Measurements from ENCODE around the gene KCNRG. TPM values are rescaled to one million over a fixed set of nuclear protein-coding genes. Genes with fewer than 3 reads are reported as not detected.

The KCNRG gene
- total and polyA plus RNA-seq, 2 donors (not counting 1 experiment from before 2014, with no cell fraction given), result 0.86 to 3.4 TPM

DNA sequence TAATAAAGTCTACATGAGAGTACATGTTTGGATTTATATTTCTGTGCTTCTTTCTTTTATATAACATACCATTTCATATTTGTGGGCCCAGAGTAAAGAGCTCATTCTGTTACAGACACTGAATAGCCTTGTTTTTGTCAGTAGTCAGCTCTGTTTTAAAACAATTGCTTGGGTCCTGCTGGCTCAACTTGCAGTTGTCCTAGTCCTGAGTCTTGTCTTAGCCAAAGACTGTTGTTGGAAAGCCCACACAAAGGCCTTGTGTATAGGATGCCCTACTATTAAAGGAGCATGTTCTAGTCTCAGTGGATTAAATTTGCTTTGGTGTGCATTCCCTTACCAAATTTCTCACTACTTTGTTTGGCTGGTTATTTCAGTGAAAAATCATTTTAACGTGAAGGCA is 3.8 kb upstream of the KCNRG start:
- Histone ChIP-seq H3K79me2 (ENCODE audit: control insufficient read depth, insufficient read depth, low read length) (peaks cover 35% of the 10 kb centered on the region), H3K4me3 (ENCODE audit: control extremely low read depth in 1 of 5, extremely low read depth in 1 of 5, insufficient read depth in 1 of 5, low read depth in 2 of 5, low read length in 4 of 5) (no peak overlapping the region), H2AFZ (ENCODE audit: insufficient read depth, low read depth, low read length, poor library complexity, severe bottlenecking) (no peak overlapping the region), H3K27ac (ENCODE audit: low read length in 2 of 2) (no peak overlapping the region), H3K4me1 (ENCODE audit: control insufficient read depth in 2 of 2, insufficient read depth in 2 of 2, low read length in 2 of 2) (no peaks in the 10 kb centered on the region), H3K4me2 (replicated peaks; ENCODE audit: low read depth, low read length, poor library complexity, severe bottlenecking) (no peak overlapping the region), H3K27me3 (replicated peaks in 1 of 4; ENCODE audit: control extremely low read depth in 1 of 4, control insufficient read depth in 3 of 4, insufficient read depth in 4 of 4, low read length in 3 of 4) (no peaks in the 10 kb centered on the region), H4K20me1 (ENCODE audit: control insufficient read depth, insufficient read depth, low read length, poor library complexity, severe bottlenecking) (peaks cover 16% of the 10 kb centered on the region), H3K9ac (ENCODE audit: low read length) (no peak overlapping the region), H3K9me3 (ENCODE audit: control extremely low read depth in 1 of 3, control insufficient read depth in 2 of 3, insufficient read depth in 1 of 3, low read length in 2 of 3) (peaks cover 0 to 6% (median 0%) of the 10 kb centered on the region in 3 donors), H3K36me3 (replicated peaks in 1 of 2; ENCODE audit: control extremely low read depth in 1 of 2, control insufficient read depth in 1 of 2, extremely low read depth in 1 of 2, insufficient read depth in 2 of 2, low read length in 1 of 2) (peaks cover 16 to 40% of the 10 kb centered on the region in 2 experiments)
- Mint-ChIP-seq H3K27ac (no peak overlapping the region), H3K9me3 (ENCODE audit: insufficient read depth) (no peaks in the 10 kb centered on the region), H3K4me1 (peaks cover 41% of the 10 kb centered on the region), H3K4me3 (no peak overlapping the region), H3K27me3 (no peaks in the 10 kb centered on the region)
- DNase-seq (no peak), ATAC-seq (ENCODE audit: low read depth) (no peak)
- intact Hi-C loops (cut with micrococcal nuclease), result no loop called here
- ChIA-PET CTCF (interaction anchor here (2.3 kb wide), 1 partner anchor 14 kb away, joined by 11 read pairs; the partner anchor contains the start of gene TRIM13), POLR2A (no interaction called here)
- TF ChIP-seq, protein P1, sequence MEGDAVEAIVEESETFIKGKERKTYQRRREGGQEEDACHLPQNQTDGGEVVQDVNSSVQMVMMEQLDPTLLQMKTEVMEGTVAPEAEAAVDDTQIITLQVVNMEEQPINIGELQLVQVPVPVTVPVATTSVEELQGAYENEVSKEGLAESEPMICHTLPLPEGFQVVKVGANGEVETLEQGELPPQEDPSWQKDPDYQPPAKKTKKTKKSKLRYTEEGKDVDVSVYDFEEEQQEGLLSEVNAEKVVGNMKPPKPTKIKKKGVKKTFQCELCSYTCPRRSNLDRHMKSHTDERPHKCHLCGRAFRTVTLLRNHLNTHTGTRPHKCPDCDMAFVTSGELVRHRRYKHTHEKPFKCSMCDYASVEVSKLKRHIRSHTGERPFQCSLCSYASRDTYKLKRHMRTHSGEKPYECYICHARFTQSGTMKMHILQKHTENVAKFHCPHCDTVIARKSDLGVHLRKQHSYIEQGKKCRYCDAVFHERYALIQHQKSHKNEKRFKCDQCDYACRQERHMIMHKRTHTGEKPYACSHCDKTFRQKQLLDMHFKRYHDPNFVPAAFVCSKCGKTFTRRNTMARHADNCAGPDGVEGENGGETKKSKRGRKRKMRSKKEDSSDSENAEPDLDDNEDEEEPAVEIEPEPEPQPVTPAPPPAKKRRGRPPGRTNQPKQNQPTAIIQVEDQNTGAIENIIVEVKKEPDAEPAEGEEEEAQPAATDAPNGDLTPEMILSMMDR (IDR thresholded peaks at IDR 0.05), result no peak
- TF ChIP-seq EZH2 (IDR thresholded peaks at IDR 0.05; ENCODE audit: borderline replicate concordance, insufficient read depth, low read depth, low read length, poor library complexity, severe bottlenecking), result no peak
- whole genome bisulfite sequencing (ENCODE audit: insufficient coverage), result no CpG with 5 or more reads among the region's 1 CpG

GRCh38 chr13:50012396-50013169 is 2.7 kb upstream of the KCNRG start:
- intact Hi-C loops (cut with micrococcal nuclease), result no loop called here
- no peaks in the 10 kb centered on the region for H3K27me3 Mint-ChIP-seq
- Histone ChIP-seq H3K4me1 (ENCODE audit: control insufficient read depth in 2 of 2, insufficient read depth in 2 of 2, low read length in 2 of 2) (no peaks in the 10 kb centered on the region), H3K9me3 (ENCODE audit: control extremely low read depth in 1 of 3, control insufficient read depth in 2 of 3, insufficient read depth in 1 of 3, low read length in 2 of 3) (peaks cover 0 to 6% (median 0%) of the 10 kb centered on the region in 3 donors), H4K20me1 (ENCODE audit: control insufficient read depth, insufficient read depth, low read length, poor library complexity, severe bottlenecking) (peaks cover 11% of the 10 kb centered on the region), H3K4me3 (ENCODE audit: control extremely low read depth in 1 of 5, extremely low read depth in 1 of 5, insufficient read depth in 1 of 5, low read depth in 2 of 5, low read length in 4 of 5) (no peak overlapping the region), H3K27ac (ENCODE audit: low read length in 2 of 2) (no peak overlapping the region), H3K79me2 (ENCODE audit: control insufficient read depth, insufficient read depth, low read length) (peaks cover 26% of the 10 kb centered on the region), H3K9ac (ENCODE audit: low read length) (no peak overlapping the region), H3K27me3 (replicated peaks in 1 of 4; ENCODE audit: control extremely low read depth in 1 of 4, control insufficient read depth in 3 of 4, insufficient read depth in 4 of 4, low read length in 3 of 4) (no peaks in the 10 kb centered on the region), H3K4me2 (replicated peaks; ENCODE audit: low read depth, low read length, poor library complexity, severe bottlenecking) (no peak overlapping the region), H2AFZ (ENCODE audit: insufficient read depth, low read depth, low read length, poor library complexity, severe bottlenecking) (no peak overlapping the region), H3K36me3 (replicated peaks in 1 of 2; ENCODE audit: control extremely low read depth in 1 of 2, control insufficient read depth in 1 of 2, extremely low read depth in 1 of 2, insufficient read depth in 2 of 2, low read length in 1 of 2) (peaks cover 16 to 39% of the 10 kb centered on the region in 2 experiments)
- CTCF ChIA-PET, result interaction anchor here (2.3 kb wide), 1 partner anchor 15 kb away, joined by 11 read pairs; the partner anchor contains the start of gene TRIM13
- H3K4me1 Mint-ChIP-seq, result peaks cover 42% of the 10 kb centered on the region
- no peak overlapping the region for H3K4me3 Mint-ChIP-seq
- TF ChIP-seq EZH2 (IDR thresholded peaks at IDR 0.05; ENCODE audit: borderline replicate concordance, insufficient read depth, low read depth, low read length, poor library complexity, severe bottlenecking), result no peak
- TF ChIP-seq, protein P1 (IDR thresholded peaks at IDR 0.05), result no peak
- WGBS (ENCODE audit: insufficient coverage), result 100% methylated on average over 2 of the region's 6 CpGs
- H3K27ac Mint-ChIP-seq, result no peak overlapping the region
- no peak for ATAC-seq (ENCODE audit: low read depth)
- no peaks in the 10 kb centered on the region for H3K9me3 Mint-ChIP-seq (ENCODE audit: insufficient read depth)
- POLR2A ChIA-PET, result no interaction called here
- DNase-seq, result no peak

Data from B cell (primary cell).